Measurements from ENCODE around the gene CERS4.
"Not testable (repeated sequence)": the region's sequence is repeated elsewhere in the genome, so short reads cannot be mapped to it uniquely, and the experiment has no call there.

Gene CERS4

DNA sequence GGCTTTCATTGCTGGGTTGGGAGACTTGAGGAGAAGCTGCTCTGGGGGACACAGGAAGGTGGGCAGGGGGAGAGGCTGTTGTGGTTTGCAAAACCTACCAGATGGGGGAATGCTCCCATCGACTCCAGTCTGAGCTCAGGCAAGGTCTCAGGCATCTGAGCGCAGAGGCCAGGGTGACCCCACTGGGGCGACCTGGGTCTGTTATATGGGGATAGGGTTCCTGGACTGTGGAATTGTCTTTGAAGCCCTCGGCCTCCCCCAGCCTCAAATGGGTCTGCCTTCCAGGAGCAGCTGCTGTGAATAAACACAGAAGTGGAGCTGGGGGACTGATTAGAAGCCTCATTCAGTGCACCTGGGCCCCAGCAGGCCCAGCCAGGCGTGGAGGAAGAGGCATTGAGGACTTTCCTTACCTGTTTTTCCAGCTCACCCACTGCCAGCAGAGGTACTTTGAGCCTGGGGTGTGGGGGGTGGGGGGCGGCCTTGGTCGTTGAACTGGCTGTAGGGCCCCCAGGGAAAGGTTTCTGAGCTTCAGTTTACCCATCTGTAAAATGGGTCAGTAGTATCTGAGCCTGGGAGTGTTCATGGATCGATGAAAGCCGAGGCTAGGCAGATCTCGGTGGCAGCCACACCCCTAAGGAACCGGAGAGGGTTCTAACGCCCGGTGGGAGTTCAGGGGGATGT is 1.4 kb downstream of the CERS4 start:
- no peak for DNase-seq

DNA sequence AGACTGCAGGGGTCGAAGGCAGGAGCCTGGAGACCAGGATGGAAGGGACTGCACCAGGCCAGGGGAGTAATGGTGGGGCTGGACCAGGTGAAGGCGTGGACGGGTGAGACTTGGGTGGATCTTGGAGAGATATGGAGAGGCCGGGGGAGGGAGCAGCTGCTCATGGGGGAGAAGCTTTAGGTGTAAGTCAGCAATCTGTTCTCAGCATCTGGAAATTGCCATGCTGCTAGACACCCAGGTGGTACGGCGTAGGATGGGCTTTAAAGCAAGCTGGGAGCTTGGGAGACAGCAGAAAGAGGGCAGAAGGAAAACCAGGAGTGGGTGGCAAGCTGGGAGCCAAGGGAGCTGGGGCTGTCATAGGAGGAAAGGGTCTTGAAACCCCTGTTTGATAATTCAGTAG is 3.0 kb downstream of the CERS4 start:
- no peak for DNase-seq

GRCh38 chr19:8212916-8213315 is 3.7 kb downstream of the CERS4 start:
- no peak for DNase-seq

DNA sequence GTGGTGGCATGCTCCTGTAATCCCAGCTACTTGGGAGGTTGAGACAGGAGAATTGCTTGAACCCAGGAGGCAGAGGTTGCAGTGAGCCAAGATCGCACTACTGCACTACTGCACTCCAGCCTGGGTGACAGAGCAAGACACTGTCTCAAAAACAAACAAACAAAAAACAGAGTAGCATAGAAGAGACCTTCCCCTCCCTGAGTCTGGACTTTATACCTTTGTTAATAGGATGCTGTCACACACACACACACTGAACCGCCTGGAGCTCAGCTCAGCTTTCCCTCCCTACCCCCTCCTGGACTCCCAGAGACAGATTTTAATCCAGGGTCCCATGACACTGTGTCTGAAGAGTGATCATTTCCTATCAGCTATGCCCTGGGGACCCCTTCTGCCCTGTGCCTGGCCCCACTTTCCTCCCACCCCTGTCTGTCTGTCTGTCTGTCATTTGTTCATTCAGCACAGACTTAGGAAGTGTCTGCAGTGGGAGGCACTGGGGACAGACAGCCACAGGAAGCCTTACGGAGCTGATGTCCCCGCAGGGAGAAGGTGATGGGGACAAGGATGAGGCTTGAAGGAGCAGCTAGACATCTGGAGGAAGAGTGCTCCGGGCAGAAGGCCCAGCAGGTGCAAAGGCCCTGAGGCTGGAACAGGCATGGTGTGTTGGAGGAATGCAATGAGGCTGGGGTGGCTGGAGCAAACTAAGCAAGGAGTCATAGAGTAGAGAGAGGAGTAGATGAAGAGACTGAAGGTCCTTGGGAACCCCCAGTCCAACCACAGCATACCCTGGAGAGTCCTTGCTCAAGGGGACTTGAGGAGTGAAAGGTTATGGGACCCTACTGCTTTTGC is 4.9 kb downstream of the CERS4 start:
- no peak for DNase-seq

DNA sequence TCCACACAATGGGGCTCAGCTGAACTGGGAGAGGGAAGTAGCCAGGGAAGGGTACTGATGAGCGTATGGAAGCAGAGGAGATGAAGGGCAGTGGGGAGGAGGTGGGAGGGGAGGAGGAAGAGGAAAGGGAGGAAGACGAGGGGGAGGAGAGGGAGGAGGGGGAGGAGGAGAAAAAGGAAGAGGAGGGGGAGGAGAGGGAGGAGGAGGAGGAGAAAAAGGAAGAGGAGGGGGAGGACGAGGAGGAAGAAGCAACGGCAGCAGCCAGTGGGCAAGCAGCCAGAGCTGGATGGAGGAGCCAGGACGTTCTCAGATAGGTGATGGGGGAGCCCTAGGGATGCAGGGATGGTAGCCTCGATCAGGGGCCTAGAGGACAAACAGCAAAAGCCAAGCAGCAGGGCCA is 5.6 kb downstream of the CERS4 start:
- DNase-seq, result no peak

DNA sequence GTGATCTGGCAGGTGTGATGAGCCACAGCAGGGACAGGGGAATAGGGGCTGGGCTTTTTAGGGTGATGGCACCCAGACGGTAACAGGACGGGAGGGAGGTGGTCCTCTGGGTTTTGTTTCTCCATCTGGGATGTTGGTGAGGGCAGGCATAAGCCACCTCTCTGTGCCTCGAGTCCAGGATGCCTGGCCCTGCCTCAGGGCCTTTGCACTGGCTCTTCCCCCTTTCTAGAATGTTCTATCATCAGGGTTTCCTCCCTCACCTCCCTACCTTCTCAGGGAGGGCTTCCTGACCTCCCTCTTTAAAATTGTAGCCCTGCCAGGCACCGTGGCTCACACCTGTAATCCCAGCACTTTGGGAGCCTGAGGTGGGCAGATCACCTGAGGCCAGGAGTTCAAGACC is 6.6 kb downstream of the CERS4 start:
- no peak for DNase-seq

DNA sequence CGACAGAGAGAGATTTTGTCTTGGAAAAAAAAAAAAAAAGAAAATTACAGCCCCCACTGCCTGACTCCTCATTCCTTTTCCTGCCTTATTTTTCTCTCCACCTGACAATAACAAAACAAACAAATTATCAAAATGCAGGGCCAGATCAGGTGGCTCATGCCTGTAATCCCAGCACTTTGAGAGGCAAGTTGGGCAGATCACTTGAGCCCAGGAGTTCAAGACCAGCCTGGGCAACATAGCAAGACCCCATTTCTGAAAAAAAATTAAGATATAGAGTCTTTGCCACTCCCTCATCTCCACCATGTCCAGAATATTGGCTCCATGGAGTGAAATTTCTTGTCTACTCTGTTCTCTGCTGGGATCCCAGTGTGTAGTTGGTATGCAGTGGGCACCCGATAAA is 7.2 kb downstream of the CERS4 start:
- DNase-seq, result no peak

DNA sequence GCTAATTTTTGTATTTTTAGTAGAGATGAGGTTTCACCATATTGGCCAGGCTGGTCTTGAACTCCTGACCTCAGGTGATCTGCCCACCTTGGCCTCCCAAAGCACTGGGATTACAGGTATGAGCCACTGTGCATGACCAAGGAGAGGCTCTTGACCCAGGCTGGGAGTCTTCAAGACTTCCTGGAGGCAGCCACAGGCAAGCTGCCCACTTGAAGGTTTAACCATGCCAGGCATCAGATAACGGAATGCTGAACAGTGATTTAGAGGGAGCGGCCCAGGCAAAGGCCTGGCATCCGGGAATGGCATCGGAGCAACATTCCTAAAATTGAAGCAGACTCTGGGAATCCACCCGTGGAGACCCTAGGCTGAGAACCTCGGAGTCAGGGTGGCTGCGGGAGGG is 9.0 kb downstream of the CERS4 start:
- DNase-seq, result not testable (repeated sequence)

DNA sequence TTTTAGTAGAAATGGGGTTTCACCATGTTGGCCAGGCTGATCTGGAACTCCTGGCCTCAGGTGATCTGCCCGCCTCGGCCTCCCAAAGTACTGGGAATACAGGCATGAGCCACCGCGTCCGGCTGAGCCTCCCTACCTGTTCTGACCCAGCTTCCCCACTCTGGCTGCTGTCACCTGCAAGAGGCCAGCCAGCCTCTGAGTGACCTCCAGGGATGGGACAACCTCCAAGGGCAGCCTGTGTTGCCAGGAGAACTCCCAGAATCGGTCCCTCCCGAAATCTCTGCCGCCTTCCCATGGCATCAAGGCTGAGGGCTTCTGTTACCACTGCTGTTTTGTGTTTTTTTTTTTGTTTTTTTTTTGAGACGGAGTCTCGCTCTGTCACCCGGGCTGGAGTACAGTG is 11.3 kb downstream of the CERS4 start:
- DNase-seq, result no peak

DNA sequence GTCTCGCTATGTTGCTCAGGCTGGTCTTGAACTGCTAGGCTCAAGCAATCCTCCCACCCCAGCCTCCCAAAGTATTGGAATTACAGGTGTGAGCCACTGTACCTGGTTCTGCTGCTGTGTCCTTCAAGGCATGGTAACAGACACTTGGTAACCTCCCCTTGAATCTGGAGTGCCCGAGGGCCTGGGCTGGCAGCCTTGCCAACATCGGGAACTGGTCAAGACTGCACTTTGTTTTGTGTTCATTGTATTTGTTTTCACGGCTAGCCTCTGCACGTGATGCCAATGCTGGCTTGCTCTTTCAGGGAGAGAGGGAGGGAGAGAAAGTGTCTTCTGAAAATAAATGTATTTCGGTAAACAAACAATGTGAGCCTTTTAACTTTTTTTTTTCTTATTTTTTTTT is 12.0 kb downstream of the CERS4 start:
- DNase-seq, result no peak

- not testable (repeated sequence) for DNase-seq
Measured at GRCh38 chr19:8223442-8223841, 14.3 kb downstream of the CERS4 start.

- no peak for DNase-seq
Measured at GRCh38 chr19:8224394-8225145, 15.4 kb downstream of the CERS4 start.

- no peak for DNase-seq
Measured at GRCh38 chr19:8231073-8231604, 22.0 kb downstream of the CERS4 start.

GRCh38 chr19:8233370-8233769 is 24.2 kb downstream of the CERS4 start:
- DNase-seq, result no peak

DNA sequence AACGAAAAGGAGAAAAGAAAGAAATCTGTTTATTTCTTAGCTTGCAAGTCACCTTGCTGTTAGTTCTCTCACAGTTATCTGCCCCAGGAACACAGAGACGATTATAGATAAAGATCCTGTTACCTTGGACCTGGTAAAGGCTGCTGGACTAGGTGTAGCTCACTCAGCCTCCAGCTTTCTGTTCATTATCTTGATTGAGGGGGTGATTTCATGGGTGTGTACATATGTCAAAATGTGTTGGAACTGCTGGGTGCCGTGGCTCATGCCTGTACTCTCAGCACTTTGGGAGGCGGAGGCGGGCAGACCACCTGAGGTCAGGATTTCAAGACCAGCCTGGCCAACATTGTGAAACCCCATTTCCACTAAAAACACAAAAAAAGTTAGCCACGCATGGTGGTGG is 27.9 kb downstream of the CERS4 start:
- DNase-seq, result no peak

DNA sequence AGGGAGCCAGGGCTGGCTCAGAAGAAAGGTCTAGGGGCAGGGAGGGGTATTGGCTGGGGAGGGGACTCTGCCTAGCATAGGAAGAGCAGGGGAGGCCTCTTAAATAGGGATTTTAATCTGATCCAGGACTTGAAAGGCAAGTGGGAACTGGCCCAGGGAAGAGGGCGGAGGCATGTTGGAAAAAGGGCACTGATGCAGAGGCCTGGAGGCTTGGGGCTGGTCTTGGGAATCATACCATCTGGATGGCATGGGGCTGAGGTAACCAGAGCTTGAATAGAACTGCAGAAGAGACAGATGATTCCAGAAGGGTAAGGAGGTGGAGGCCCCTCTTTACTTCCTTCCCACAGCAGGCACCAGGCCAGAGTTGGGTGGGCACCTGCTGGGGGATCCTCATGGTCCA is 29.1 kb downstream of the CERS4 start:
- DNase-seq, result peak; percentile 43

- DNase-seq, result no peak
Measured at GRCh38 chr19:8239528-8240273, 30.5 kb downstream of the CERS4 start.

- DNase-seq, result peak; percentile 93
Measured at GRCh38 chr19:8240274-8241229, 31.4 kb downstream of the CERS4 start.

GRCh38 chr19:8241646-8242045 is 32.5 kb downstream of the CERS4 start:
- no peak for DNase-seq

DNA sequence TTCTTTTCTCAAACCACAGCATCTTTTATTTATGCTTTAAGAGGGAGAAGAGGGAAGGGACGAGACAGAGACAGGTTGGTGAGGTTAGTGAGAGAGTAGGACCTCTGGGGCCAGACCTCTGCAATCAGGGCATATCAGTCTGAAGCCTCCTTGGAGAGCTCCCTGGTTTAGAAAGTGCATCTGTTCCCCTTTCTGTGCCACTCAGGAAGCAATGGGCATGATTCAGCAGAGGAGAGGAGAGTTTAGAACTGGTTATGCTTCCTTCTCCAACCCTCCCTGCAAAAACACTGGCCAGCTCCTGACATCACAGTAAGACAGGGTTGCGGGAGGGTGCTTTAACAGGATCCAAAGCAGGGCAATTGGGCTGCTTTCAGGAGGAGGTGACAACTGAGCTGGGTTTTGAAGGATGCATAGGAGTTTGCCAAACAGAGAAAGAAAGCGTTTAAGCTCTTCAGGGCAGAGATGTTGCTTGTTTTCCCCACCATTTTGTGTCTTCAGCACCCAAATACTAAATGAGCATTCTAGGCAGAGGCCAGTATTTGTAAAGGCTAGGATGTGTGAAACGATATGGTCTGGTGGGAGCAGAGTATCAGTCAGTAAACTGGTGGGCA is 33.1 kb downstream of the CERS4 start:
- no peak for DNase-seq

DNA sequence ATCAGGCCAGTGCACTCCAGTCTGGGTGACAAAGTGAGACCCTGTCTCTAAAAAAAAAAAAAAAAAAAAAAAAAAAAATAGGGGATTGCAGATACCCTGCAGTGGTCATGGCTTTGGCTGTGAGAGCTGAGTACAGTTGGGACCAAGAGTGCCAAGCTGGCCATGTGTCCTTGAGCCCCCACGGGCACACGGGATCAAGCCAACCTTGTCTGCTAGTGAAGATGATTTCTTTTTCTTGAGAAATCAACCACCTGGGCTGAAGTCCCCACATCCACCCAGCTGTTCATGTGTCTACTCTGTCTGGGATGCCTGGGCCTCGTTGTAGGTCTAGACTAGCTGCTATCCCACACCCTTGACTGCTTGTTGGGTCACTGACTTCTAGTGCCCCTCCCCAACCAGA is 34.0 kb downstream of the CERS4 start:
- no peak for DNase-seq
